Neural cell (in vitro differentiated cells): Measurements from ENCODE around the gene ZNF35. TPM values are rescaled to one million over a fixed set of nuclear protein-coding genes. Genes with fewer than 3 reads are reported as not detected.

Experiments used
- H2AFZ ChIP-seq: fragments of 200-600, 300-800 bp; sonication (generic), shearing (Covaris generic); 2 replicates; pipeline ENCODE4 v1.6.0; 2014; ENCODE audit warnings: low read depth, mild to moderate bottlenecking, antibody characterized with exemption, low read length, moderate library complexity
- H3F3A ChIP-seq: fragments of 200-600 bp; shearing (Covaris generic); 2 replicates; pipeline ENCODE4 v1.6.1; 2016; ENCODE audit warnings: mild to moderate bottlenecking, moderate library complexity, mixed read lengths, antibody characterized with exemption, low read length; ENCODE audit not compliant: insufficient read depth, poor library complexity, severe bottlenecking
- H3K27ac ChIP-seq: fragments of 200-600, 300-800 bp; sonication (generic), shearing (Covaris generic); 2 replicates; pipeline ENCODE4 v1.5.1; 2014; ENCODE audit warnings: mild to moderate bottlenecking, low read length, moderate library complexity
- H3K27me3 ChIP-seq: fragments of 300-800, 200-600 bp; sonication (generic), shearing (Covaris generic); 2 replicates; pipeline ENCODE4 v1.6.0; 2014; ENCODE audit warnings: mild to moderate bottlenecking, low read depth, low read length, moderate library complexity; ENCODE audit not compliant: insufficient read depth
- H3K36me3 ChIP-seq: fragments of 300-800, 200-600 bp; sonication (generic), shearing (Covaris generic); 2 replicates; pipeline ENCODE4 v1.5.1; 2014; ENCODE audit warnings: mild to moderate bottlenecking, antibody characterized with exemption, low read length, moderate library complexity; ENCODE audit not compliant: insufficient read depth
- H3K4me2 ChIP-seq: fragments of 300-800, 200-600 bp; sonication (generic), shearing (Covaris generic); 2 replicates; pipeline ENCODE4 v1.6.0; 2014; ENCODE audit warnings: mild to moderate bottlenecking, low read length
- H3K4me3 ChIP-seq: fragments of 300-800, 200-600 bp; sonication (generic), shearing (Covaris generic); 2 replicates; pipeline ENCODE4 v1.5.1; 2014; ENCODE audit warnings: mild to moderate bottlenecking, low read length, moderate library complexity
- H3K79me2 ChIP-seq: fragments of 200-600 bp; shearing (Covaris generic); replicated peaks from 2 replicates; pipeline ENCODE4 v1.6.0; 2014; ENCODE audit warnings: mild to moderate bottlenecking, low read length, moderate library complexity; ENCODE audit not compliant: insufficient read depth
- H3K9ac ChIP-seq: fragments of 300-800, 200-600 bp; sonication (generic), shearing (Covaris generic); 2 replicates; pipeline ENCODE4 v1.6.1; 2016; ENCODE audit warnings: mild to moderate bottlenecking, low read length, mixed read lengths
- H3K9me2 ChIP-seq: fragments of 200-600 bp; shearing (Covaris generic); 2 replicates; pipeline ENCODE4 v1.6.1; 2016; ENCODE audit warnings: mild to moderate bottlenecking, low read length, mixed read lengths; ENCODE audit not compliant: insufficient read depth
- H3K9me3 ChIP-seq: fragments of 200-600, 300-800 bp; sonication (generic), shearing (Covaris generic); 2 replicates; pipeline ENCODE4 v1.6.1; 2016; ENCODE audit warnings: mild to moderate bottlenecking, mixed run types, low read length, moderate library complexity, mixed read lengths
- H4K20me1 ChIP-seq: fragments of 200-600 bp; shearing (Covaris generic); 2 replicates; pipeline ENCODE4 v1.6.1; 2016; ENCODE audit warnings: mild to moderate bottlenecking, mixed run types; ENCODE audit not compliant: insufficient read depth
- CTCF ChIP-seq: fragments of 450-650 bp; IDR thresholded peaks from 2 replicates; pipeline ENCODE4 v1.5.1; 2014; ENCODE audit warnings: antibody characterized with exemption, mild to moderate bottlenecking, moderate library complexity; ENCODE audit not compliant: poor library complexity, severe bottlenecking
- EP300 ChIP-seq: fragments of 450-650 bp; conservative IDR thresholded peaks from 2 replicates; pipeline ENCODE4 v1.6.1; 2014; ENCODE audit warnings: antibody characterized with exemption, mild to moderate bottlenecking, moderate library complexity; ENCODE audit not compliant: poor library complexity, severe bottlenecking
- EZH2 ChIP-seq: fragments of 200-600, 300-800 bp; shearing (Covaris generic), sonication (generic); IDR thresholded peaks from 2 replicates; pipeline ENCODE4 v1.6.1; 2014; ENCODE audit warnings: antibody characterized with exemption, low read length, borderline replicate concordance, mild to moderate bottlenecking; ENCODE audit not compliant: insufficient read depth, poor library complexity, severe bottlenecking
- MXI1 ChIP-seq: fragments of 450-650 bp; conservative IDR thresholded peaks from 2 replicates; pipeline ENCODE4 v1.6.1; 2014; ENCODE audit warnings: antibody characterized with exemption, mild to moderate bottlenecking; ENCODE audit not compliant: poor library complexity, severe bottlenecking
- POLR2AphosphoS5 ChIP-seq: IDR thresholded peaks from 2 replicates; pipeline ENCODE4 v1.6.1; 2012
- RAD21 ChIP-seq: fragments of 450-650 bp; conservative IDR thresholded peaks from 2 replicates; pipeline ENCODE4 v1.6.1; 2014; ENCODE audit warnings: antibody characterized with exemption, mild to moderate bottlenecking, moderate library complexity
- REST ChIP-seq: IDR thresholded peaks from 2 replicates; pipeline ENCODE4 v1.6.1; 2012; ENCODE audit warnings: borderline replicate concordance
- SMC3 ChIP-seq: fragments of 450-650 bp; conservative IDR thresholded peaks from 2 replicates; pipeline ENCODE4 v1.6.1; 2014; ENCODE audit warnings: antibody characterized with exemption, mild to moderate bottlenecking, moderate library complexity; ENCODE audit not compliant: poor library complexity
- TAF1 ChIP-seq: IDR thresholded peaks from 2 replicates; pipeline ENCODE4 v1.6.1; 2012; ENCODE audit warnings: low read depth
- polyA plus RNA-seq: library from polyadenylated mRNA; depleted of rRNA; stranded (reverse); fragments of >200 nt; gene quantifications from 2 replicates; pipeline ENCODE4 v1.2.3, GENCODE V29; 2014

The ZNF35 gene
- polyA plus RNA-seq, 1 donor from 2014 or later: 14.9 TPM

- H3K79me2 ChIP-seq: peaks cover 4% of the 10 kb centered on the region
- no peaks in the 10 kb centered on the region for H3F3A ChIP-seq
- no peaks in the 10 kb centered on the region for H4K20me1 ChIP-seq
- no peak overlapping the region for H2AFZ ChIP-seq
- no peaks in the 10 kb centered on the region for H3K9me2 ChIP-seq
- no peak overlapping the region for H3K4me2 ChIP-seq
- peaks cover 6% of the 10 kb centered on the region for H3K36me3 ChIP-seq
- no peak overlapping the region for H3K27ac ChIP-seq
- no peak overlapping the region for H3K9ac ChIP-seq
- H3K9me3 ChIP-seq: no peaks in the 10 kb centered on the region
- no peak overlapping the region for H3K4me3 ChIP-seq
- TF ChIP-seq CTCF (no peak), SMC3 (no peak), POLR2AphosphoS5 (no peak), TAF1 (no peak), EZH2 (no peak), REST (no peak), EP300 (no peak), RAD21 (no peak), MXI1 (no peak)
- H3K27me3 ChIP-seq: no peaks in the 10 kb centered on the region
Observed at GRCh38 chr3:44612678-44613077, 35.9 kb upstream of the ZNF35 start.

GRCh38 chr3:44624749-44625480 is 23.6 kb upstream of the ZNF35 start, which contains the start of gene ZNF197:
Gene ZNF197 (plus strand): TSS chr3:44625036. CDS start chr3:44629155, 4,119 bp downstream.
- peak within 1 kb of the TSS; percentile 97 for H3K4me3 ChIP-seq
- no peaks in the 10 kb centered on the region for H3K36me3 ChIP-seq
- H3K79me2 ChIP-seq: peaks cover 44% of the 10 kb centered on the region
- no peaks in the 10 kb centered on the region for H3K27me3 ChIP-seq
- peak within 1 kb of the TSS; percentile 95 for H2AFZ ChIP-seq
- no peaks in the 10 kb centered on the region for H3K9me2 ChIP-seq
- H3F3A ChIP-seq: no peaks in the 10 kb centered on the region
- H3K27ac ChIP-seq: peak within 1 kb of the TSS; percentile 94
- TF ChIP-seq EP300 (peak; percentile 19), CTCF (peak; percentile 31), MXI1 (peak; percentile 64), POLR2AphosphoS5 (peak; percentile 90), REST (peak; percentile 65), SMC3 (peak; percentile 23), EZH2 (no peak), RAD21 (peak; percentile 17), TAF1 (peak; percentile 91)
- peak within 1 kb of the TSS; percentile 94 for H3K9ac ChIP-seq
- H4K20me1 ChIP-seq: no peaks in the 10 kb centered on the region
- H3K4me2 ChIP-seq: peak within 1 kb of the TSS; percentile 97
- no peaks in the 10 kb centered on the region for H3K9me3 ChIP-seq
